ACC112 (cell line): Measurements from ENCODE around the gene ANKFN1.

Experiments
- H2AFZ ChIP-seq: fragments of 200-600 bp; sonication (generic); one replicate; pipeline ENCODE4 v1.6.0; 2017; ENCODE audit warnings: antibody characterized with exemption, low read length; ENCODE audit not compliant: unreplicated experiment
- H3K27ac ChIP-seq: fragments of 200-600 bp; sonication (generic); 2 replicates; pipeline ENCODE4 v1.5.1; 2014; ENCODE audit warnings: low read depth, mild to moderate bottlenecking, antibody characterized with exemption, low read length, moderate library complexity
- H3K27me3 ChIP-seq: fragments of 200-600 bp; sonication (generic); 2 replicates; pipeline ENCODE4 v1.6.1; 2014; ENCODE audit warnings: mild to moderate bottlenecking, antibody characterized with exemption, low read length, moderate library complexity, mixed read lengths; ENCODE audit not compliant: insufficient read depth
- H3K36me3 ChIP-seq: fragments of 200-600 bp; sonication (generic); 2 replicates; pipeline ENCODE4 v1.6.1; 2016; ENCODE audit warnings: mild to moderate bottlenecking, antibody characterized with exemption, low read length, moderate library complexity, mixed read lengths; ENCODE audit not compliant: insufficient read depth
- H3K4me1 ChIP-seq: fragments of 200-600 bp; sonication (generic); one replicate; pipeline ENCODE4 v1.6.1; 2016; ENCODE audit warnings: low read length, mixed read lengths; ENCODE audit not compliant: insufficient read depth, unreplicated experiment, control insufficient read depth
- H3K4me3 ChIP-seq: fragments of 200-600 bp; sonication (generic); 2 replicates; pipeline ENCODE4 v1.5.1; 2014; ENCODE audit warnings: mild to moderate bottlenecking, low read depth, low read length
- H3K79me2 ChIP-seq: fragments of 200-600 bp; sonication (generic); one replicate; pipeline ENCODE4 v1.6.0; 2016; ENCODE audit warnings: low read length; ENCODE audit not compliant: control insufficient read depth, unreplicated experiment, insufficient read depth

Gene ANKFN1, protein sequence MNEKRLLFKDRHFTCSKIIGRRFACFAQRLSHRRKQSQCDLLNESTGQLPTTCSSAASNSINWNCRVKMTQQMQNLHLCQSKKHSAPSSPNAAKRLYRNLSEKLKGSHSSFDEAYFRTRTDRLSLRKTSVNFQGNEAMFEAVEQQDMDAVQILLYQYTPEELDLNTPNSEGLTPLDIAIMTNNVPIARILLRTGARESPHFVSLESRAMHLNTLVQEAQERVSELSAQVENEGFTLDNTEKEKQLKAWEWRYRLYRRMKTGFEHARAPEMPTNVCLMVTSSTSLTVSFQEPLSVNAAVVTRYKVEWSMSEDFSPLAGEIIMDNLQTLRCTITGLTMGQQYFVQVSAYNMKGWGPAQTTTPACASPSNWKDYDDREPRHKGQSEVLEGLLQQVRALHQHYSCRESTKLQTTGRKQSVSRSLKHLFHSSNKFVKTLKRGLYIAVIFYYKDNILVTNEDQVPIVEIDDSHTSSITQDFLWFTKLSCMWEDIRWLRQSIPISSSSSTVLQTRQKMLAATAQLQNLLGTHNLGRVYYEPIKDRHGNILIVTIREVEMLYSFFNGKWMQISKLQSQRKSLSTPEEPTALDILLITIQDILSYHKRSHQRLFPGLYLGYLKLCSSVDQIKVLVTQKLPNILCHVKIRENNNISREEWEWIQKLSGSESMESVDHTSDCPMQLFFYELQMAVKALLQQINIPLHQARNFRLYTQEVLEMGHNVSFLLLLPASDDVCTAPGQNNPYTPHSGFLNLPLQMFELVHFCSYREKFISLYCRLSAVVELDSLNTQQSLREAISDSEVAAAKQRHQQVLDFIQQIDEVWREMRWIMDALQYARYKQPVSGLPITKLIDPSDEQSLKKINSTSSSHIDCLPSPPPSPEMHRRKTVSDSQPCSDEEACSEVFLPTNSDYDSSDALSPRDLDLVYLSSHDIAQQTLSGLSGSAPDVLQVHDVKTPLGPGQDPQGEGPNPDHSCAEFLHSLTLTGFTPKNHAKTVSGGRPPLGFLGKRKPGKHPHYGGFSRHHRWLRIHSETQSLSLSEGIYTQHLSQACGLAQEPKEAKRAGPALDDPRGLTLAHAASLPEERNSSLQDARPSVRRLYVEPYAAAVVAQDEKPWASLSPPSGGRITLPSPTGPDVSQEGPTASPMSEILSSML

DNA sequence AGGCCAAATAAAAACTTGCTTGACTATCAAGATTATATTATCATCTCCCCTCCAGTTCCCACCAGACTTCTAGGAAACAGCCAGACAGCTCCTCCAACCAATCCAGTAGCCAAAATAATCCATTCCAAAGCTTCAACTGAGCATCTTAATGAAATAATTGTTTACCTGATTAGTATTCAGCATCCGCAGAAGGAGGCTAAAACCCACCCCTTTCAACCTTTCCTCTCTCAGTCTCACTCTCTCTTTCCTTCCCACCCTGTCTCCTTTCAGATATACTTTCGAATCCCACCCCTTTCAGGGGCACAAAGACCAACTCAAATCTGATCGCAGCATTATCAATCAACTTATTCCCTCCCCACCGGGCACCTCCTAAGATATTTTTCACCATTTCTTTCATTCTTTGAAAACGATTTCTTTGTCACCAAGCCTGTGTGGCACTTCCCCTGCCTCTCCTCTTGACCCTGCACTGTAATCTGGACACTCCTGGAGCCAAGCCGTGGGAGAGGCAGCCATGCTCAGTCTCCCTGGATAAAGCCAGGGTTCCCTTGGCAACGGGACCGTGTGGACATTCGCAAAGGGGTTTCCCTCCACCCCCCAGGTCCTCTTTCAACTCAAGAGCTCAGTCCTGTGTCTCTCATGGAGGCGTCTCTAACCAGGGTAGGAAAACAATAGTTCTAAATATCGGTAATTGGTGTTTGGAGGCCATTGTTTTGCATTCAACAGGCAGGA lies at the start of gene ANKFN1:
Gene ANKFN1, plus strand, starts transcription at position 602 of the 729 bp plus-strand sequence. CDS start 59,193 bp downstream, outside the sequence.
- no peak within 1 kb of the TSS for H2AFZ ChIP-seq
- no peaks in the 10 kb centered on the region for H3K27me3 ChIP-seq
- no peaks in the 10 kb centered on the region for H3K79me2 ChIP-seq
- no peak within 1 kb of the TSS for H3K27ac ChIP-seq
- H3K4me1 ChIP-seq: peaks cover 4% of the 10 kb centered on the region
- no peaks in the 10 kb centered on the region for H3K36me3 ChIP-seq
- H3K4me3 ChIP-seq: no peak within 1 kb of the TSS

DNA sequence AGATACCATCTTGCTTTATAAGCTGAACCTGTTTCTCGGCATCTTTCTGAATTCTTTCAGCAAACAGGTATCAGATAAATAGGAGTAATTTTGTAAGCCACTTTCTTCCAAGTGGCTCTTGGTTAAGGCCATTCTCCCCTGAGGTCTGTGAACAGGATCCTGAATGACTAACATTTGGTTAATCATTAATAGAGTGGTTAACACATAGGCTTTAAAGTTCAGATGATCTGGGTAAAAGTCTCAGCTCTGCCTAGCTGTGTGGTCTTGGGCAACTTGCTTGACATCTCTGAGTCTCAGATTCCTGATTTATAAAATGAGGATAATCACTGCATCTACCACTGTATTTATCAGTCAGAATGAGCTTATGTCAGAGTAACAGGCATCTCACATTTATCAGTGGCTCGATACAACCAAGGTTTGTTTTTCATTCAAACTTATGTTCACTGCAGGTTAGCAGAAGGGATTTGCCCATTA lies 44.4 kb upstream of the ANKFN1 start:
- Histone ChIP-seq H3K4me3 (no peak overlapping the region), H2AFZ (no peak overlapping the region), H3K27me3 (peaks cover 32% of the 10 kb centered on the region), H3K27ac (no peak overlapping the region), H3K79me2 (no peaks in the 10 kb centered on the region), H3K4me1 (peaks cover 5% of the 10 kb centered on the region), H3K36me3 (no peaks in the 10 kb centered on the region)

DNA sequence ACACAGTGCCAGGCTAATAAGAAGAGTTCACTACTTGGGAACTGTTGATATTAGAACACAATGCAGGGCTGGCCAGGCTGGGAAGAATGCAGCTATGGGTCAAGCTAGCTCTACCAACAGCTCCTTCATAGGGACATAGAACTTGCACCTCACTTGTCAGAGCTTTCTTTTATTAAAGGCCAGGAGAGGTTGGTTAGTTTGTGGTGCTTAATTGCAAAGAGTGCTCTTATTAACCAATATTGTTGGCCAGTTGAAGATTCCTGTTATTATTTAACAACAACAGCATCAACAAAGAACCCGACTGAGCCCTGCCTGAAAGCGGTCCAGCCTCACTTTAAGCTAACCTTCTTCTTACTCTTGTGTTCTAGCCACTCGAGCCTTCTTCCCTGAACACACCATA lies 43.4 kb upstream of the ANKFN1 start:
- H3K27me3 ChIP-seq: peaks cover 28% of the 10 kb centered on the region
- H3K4me3 ChIP-seq: no peak overlapping the region
- H3K79me2 ChIP-seq: no peaks in the 10 kb centered on the region
- no peak overlapping the region for H3K27ac ChIP-seq
- no peak overlapping the region for H2AFZ ChIP-seq
- H3K36me3 ChIP-seq: no peaks in the 10 kb centered on the region
- H3K4me1 ChIP-seq: peaks cover 5% of the 10 kb centered on the region

DNA sequence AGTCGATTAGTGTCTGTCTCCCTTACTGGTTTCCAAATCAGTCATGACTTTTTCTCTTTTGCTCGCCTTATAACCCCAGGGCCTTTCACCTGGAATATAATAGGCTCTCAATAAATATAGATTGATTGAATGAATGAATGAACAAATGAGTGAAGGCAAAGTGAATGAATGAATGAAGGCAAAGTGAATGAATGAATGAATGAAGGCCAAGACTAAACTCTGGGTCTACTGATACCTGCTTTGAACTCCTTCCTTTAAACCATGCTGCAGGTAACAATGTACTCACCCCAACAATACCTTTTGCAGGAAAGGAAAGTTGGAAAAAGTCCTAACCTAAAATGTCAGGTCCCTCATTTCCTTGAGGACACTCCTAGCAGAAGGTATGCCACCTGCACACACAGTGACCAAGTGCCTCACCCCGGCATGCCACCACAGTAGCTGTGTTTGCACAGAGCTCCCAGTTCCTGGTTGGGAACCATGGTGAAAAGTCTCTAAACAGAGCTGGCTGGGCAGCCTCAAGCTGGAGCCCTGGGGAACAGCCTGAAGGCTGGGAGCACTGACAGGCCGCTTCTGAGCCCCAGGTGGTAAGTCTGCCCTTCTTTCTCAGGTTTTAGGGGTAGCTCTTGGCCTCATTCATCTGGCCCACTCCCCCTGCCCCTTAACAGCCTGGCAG lies 42.7 kb upstream of the ANKFN1 start:
- no peak overlapping the region for H3K27ac ChIP-seq
- no peaks in the 10 kb centered on the region for H3K79me2 ChIP-seq
- H3K36me3 ChIP-seq: no peaks in the 10 kb centered on the region
- no peak overlapping the region for H2AFZ ChIP-seq
- peaks cover 5% of the 10 kb centered on the region for H3K4me1 ChIP-seq
- H3K27me3 ChIP-seq: peaks cover 20% of the 10 kb centered on the region
- H3K4me3 ChIP-seq: no peak overlapping the region

DNA sequence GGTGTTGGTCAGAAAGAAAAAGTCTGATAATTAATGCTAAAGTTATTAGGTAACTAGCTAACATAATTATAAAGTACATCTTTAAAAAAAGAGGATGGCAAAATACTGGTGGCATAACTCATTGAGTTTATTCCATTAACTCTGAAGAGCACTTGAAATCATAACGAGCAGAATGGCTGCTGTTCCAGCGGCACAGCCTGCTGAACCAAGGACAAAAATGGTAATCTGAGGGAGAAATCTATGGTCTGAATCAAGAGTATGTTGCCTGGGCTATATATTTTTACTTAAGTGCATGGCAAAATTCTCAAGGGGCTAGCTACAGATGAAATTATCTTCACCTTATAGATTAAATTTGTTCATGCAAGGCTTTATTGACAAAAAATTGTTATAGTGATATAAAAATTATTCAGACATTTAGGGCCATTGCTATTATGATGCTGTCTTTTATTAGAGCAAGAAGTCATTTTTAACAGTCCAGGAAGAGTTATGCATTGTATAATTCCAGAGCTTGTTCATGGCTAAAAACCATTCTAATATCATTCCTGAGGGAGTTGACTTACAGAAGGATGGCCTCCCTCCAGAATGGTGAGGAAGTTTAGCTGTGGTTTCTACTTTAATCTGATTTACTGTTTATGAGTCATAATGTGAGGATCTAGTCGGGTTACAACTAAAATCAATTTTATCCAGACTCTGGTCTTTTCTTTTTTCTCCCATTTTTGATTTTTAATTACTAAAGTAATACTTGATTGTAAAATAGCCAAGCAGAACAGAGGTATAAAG lies 41.4 kb upstream of the ANKFN1 start:
- no peaks in the 10 kb centered on the region for H3K79me2 ChIP-seq
- no peak overlapping the region for H3K27ac ChIP-seq
- H3K4me3 ChIP-seq: no peak overlapping the region
- H3K36me3 ChIP-seq: no peaks in the 10 kb centered on the region
- no peak overlapping the region for H2AFZ ChIP-seq
- peaks cover 14% of the 10 kb centered on the region for H3K27me3 ChIP-seq
- peaks cover 5% of the 10 kb centered on the region for H3K4me1 ChIP-seq

DNA sequence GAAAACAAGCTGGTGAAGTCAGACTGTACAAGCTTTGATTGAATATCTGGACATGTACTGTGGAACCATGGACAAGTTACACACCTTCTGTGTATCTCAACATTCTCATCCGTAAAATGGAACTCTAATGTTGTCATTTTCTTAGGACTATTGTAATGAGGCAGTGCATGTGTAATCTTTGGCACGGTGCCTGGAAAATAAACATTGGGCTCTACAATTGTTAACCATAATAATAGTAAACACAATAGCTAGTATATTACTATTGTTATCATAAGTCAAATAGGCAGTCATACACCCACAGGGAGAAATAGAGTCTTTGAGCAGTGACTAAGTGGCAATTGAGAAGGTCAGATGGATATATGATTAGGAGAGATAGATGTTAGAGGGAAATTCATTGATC lies 39.8 kb upstream of the ANKFN1 start:
- Histone ChIP-seq H3K27me3 (peaks cover 14% of the 10 kb centered on the region), H3K4me3 (no peak overlapping the region), H3K4me1 (peaks cover 5% of the 10 kb centered on the region), H3K36me3 (no peaks in the 10 kb centered on the region), H2AFZ (no peak overlapping the region), H3K27ac (no peak overlapping the region), H3K79me2 (no peaks in the 10 kb centered on the region)

DNA sequence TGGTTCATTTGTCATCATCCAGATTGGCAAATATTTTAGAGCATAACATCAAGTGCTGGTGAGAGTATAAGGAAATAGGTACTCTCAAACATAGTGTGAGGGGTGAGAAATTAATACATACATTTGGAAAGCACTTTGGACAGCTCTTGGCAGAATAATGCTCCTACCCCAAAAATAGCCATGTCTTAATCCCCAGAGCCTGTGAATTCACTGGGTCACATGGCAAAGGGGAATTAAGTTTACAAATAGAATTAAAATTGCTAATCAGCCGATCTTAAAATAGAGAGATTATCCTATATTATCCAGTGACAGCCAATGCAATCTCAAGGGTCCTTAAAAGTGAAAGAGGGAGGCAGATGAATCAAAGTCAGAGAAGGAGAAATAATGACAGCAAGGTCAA lies 38.8 kb upstream of the ANKFN1 start:
- Histone ChIP-seq H3K36me3 (no peaks in the 10 kb centered on the region), H3K4me1 (peaks cover 5% of the 10 kb centered on the region), H3K4me3 (no peak overlapping the region), H2AFZ (no peak overlapping the region), H3K79me2 (no peaks in the 10 kb centered on the region), H3K27ac (no peak overlapping the region), H3K27me3 (peaks cover 6% of the 10 kb centered on the region)

DNA sequence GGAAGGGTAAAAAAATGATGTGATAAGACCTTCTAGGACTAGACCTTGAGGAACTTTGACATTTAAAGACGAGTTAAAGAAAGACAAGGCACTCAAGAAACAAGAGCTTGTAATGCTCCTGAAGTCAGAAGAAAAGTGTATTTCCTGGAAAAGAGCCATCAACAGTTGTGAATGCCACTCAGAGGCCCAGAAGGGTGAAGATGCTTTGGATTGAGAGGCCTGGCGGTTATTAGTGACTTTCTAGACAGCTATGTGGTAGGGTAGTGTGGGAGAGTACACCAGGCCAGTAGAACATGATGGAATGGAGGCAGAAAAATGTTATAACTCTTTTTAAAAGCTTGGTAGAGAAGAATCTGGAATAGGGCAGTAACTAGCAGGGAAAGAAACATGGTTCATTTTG lies 34.1 kb upstream of the ANKFN1 start:
- H3K4me1 ChIP-seq: no peaks in the 10 kb centered on the region

DNA sequence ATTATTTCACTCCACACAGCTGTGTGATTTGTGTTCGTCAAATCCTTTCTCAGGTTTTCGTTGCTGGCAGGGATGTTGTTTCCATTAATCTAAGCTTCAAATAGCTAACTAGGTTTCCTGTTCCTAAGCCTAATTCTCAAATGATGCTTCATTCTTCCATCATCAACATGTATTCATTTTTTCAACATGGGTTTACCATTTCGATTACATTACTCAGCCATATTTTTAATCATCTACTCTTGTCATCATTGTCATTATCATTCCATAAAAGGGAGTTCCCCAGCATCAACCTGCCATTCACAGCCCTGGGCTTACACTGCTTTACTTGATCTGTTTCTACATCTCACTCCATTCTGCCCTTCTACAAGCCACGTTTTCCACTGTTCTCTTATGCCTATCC lies 33.3 kb upstream of the ANKFN1 start:
- H3K79me2 ChIP-seq: no peaks in the 10 kb centered on the region
- no peak overlapping the region for H3K27ac ChIP-seq
- no peak overlapping the region for H2AFZ ChIP-seq
- no peaks in the 10 kb centered on the region for H3K36me3 ChIP-seq
- H3K27me3 ChIP-seq: no peaks in the 10 kb centered on the region
- H3K4me3 ChIP-seq: no peak overlapping the region
- no peaks in the 10 kb centered on the region for H3K4me1 ChIP-seq

More for the DNA sequence above, 34.1 kb upstream of the ANKFN1 start:
- Histone ChIP-seq H3K4me3 (no peak overlapping the region), H3K27me3 (no peaks in the 10 kb centered on the region), H3K27ac (no peak overlapping the region), H2AFZ (no peak overlapping the region), H3K36me3 (no peaks in the 10 kb centered on the region), H3K79me2 (no peaks in the 10 kb centered on the region)
